ENCODE data around the gene PPM1G. TPM values are rescaled to one million over a fixed set of nuclear protein-coding genes. Genes with fewer than 3 reads are reported as not detected.

Gene PPM1G
- total RNA-seq, 4 donors from 2014 or later, result 37.4 to 54.1 (median 49.3) TPM

DNA sequence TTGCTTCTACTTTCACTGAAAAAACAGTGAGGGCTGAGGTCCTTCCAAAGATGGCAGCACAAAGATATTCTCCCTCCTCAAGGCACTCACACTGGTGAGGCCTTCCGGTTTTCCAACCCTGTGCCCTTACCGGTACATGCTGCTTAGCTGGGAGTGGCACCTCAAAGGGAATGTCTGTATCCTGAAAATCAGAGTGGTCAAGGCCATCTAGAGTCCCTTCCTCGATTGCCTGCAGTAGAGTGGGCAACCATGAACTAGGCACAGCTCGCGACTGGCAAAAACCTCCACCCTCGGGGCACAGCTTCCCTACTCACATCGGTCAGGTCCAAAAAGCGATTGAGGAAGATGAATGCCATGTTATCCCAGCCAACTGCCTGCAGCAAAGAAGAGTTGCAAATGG is 36.2 kb upstream of the PPM1G start:
- Histone ChIP-seq H3K27ac (peak overlapping the region; percentile 61), H3K4me3 (no peak overlapping the region), H3K27me3 (no peaks in the 10 kb centered on the region), H3K4me1 (peaks cover 24% of the 10 kb centered on the region), H3K9me3 (no peaks in the 10 kb centered on the region), H3K36me3 (peaks cover 48% of the 10 kb centered on the region)
- peak in 1 of 2 donors; percentile 63 for DNase-seq (ENCODE audit: low spot score in 2 of 2)
- 45% methylated on average over 8 of the region's 8 CpGs for WGBS
- TF ChIP-seq EP300 (IDR thresholded peaks at IDR 0.05) (no peak), POLR2AphosphoS5 (IDR thresholded peaks at IDR 0.05) (no peak), POLR2A (IDR thresholded peaks at IDR 0.05) (no peak)
- TF ChIP-seq, protein P1, sequence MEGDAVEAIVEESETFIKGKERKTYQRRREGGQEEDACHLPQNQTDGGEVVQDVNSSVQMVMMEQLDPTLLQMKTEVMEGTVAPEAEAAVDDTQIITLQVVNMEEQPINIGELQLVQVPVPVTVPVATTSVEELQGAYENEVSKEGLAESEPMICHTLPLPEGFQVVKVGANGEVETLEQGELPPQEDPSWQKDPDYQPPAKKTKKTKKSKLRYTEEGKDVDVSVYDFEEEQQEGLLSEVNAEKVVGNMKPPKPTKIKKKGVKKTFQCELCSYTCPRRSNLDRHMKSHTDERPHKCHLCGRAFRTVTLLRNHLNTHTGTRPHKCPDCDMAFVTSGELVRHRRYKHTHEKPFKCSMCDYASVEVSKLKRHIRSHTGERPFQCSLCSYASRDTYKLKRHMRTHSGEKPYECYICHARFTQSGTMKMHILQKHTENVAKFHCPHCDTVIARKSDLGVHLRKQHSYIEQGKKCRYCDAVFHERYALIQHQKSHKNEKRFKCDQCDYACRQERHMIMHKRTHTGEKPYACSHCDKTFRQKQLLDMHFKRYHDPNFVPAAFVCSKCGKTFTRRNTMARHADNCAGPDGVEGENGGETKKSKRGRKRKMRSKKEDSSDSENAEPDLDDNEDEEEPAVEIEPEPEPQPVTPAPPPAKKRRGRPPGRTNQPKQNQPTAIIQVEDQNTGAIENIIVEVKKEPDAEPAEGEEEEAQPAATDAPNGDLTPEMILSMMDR (IDR thresholded peaks at IDR 0.05), result no peak

DNA sequence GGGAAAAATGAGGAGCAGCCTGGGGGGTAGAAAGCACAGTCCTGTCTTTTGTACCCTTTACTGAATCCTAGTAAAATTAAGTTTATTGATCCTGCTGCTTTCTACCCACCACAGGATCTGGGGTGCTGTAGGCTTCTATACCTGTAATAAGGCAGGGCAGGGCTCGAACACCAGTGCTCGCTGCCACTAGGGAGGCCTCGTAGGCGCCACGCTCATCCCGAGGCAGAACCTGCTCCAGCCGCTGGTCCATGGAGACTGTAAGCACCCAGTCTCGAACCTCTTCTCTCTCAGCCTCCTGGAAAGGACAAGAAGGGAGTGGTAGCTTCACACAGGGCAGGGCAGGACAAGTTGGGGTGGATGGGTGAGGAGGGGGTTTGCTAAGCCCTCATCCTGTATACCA is 35.8 kb upstream of the PPM1G start:
- no peaks in the 10 kb centered on the region for H3K9me3 ChIP-seq
- H3K4me1 ChIP-seq, result peaks cover 24% of the 10 kb centered on the region
- H3K27ac ChIP-seq, result peak overlapping the region; percentile 61
- no peaks in the 10 kb centered on the region for H3K27me3 ChIP-seq
- TF ChIP-seq, protein P1 (IDR thresholded peaks at IDR 0.05), result no peak
- TF ChIP-seq EP300 (IDR thresholded peaks at IDR 0.05) (no peak), POLR2A (IDR thresholded peaks at IDR 0.05) (no peak)
- no peak overlapping the region for H3K4me3 ChIP-seq
- whole genome bisulfite sequencing, result 86% methylated on average over 5 of the region's 8 CpGs
- peaks cover 48% of the 10 kb centered on the region for H3K36me3 ChIP-seq
- no peak for DNase-seq (ENCODE audit: low spot score in 2 of 2)

DNA sequence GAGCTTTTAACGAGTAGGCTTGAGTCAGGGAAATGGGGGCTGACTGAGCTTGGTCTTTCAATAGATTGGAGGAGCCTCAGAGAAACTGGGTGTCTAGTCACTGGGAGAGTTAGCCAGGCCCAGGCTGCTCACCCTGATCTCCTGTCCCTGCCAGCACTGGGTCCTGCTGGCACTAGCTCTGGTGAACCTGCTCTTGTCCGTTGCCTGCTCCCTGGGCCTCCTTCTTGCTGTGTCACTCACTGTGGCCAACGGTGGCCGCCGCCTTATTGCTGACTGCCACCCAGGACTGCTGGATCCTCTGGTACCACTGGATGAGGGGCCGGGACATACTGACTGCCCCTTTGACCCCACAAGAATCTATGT is 33.5 kb upstream of the PPM1G start:
- no peak for DNase-seq (ENCODE audit: low spot score in 2 of 2)
- peak overlapping the region; percentile 42 for H3K27ac ChIP-seq
- H3K4me1 ChIP-seq, result peaks cover 24% of the 10 kb centered on the region
- WGBS, result 73% methylated on average over 6 of the region's 6 CpGs
- no peak for TF ChIP-seq POLR2AphosphoS5 (IDR thresholded peaks at IDR 0.05)
- TF ChIP-seq, protein P1 (IDR thresholded peaks at IDR 0.05), result no peak
- TF ChIP-seq POLR2A (IDR thresholded peaks at IDR 0.05), result no peak
- no peak for TF ChIP-seq EP300 (IDR thresholded peaks at IDR 0.05)
- H3K27me3 ChIP-seq, result no peaks in the 10 kb centered on the region
- H3K36me3 ChIP-seq, result peaks cover 50% of the 10 kb centered on the region
- peak overlapping the region; percentile 50 for H3K4me3 ChIP-seq
- H3K9me3 ChIP-seq, result no peaks in the 10 kb centered on the region

DNA sequence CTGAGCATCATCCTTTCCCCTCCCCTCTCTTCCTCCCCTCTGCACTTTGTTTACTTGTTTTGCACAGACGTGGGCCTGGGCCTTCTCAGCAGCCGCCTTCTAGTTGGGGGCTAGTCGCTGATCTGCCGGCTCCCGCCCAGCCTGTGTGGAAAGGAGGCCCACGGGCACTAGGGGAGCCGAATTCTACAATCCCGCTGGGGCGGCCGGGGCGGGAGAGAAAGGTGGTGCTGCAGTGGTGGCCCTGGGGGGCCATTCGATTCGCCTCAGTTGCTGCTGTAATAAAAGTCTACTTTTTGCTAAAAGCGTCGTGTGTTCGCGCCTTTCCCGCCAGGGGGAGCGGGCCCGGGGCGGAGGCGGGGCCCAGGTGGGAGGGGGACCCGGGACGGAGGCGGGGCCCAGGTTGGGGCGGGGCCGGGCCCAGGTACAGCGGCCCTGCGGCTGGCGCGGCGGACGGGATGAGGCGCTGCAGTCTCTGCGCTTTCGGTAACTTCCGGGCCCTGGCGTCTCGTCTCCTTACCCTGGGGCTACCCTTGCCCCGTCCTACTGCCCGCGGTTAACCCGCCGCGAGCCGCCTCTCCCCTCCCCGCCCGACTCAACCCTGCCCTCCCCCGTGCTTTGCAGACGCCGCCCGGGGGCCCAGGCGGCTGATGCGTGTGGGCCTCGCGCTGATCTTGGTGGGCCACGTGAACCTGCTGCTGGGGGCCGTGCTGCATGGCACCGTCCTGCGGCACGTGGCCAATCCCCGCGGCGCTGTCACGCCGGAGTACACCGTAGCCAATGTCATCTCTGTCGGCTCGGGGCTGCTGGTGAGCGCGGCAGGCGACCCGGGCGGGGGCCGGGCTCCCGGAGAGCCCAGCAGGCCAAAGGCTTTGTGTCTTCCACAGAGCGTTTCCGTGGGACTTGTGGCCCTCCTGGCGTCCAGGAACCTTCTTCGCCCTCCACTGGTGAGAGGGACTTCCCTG is 32.8 kb upstream of the PPM1G start, which contains the start of gene KRTCAP3:
Gene KRTCAP3, plus strand, starts transcription at position 424 of the 962 bp plus-strand sequence. Its CDS starts 32 bp downstream, at position 456.
- DNase-seq (ENCODE audit: low spot score in 2 of 2), result peak in 1 of 2 donors; percentile 64
- Histone ChIP-seq H3K4me1 (peaks cover 24% of the 10 kb centered on the region), H3K27ac (peak within 1 kb of the TSS; percentile 42), H3K9me3 (no peaks in the 10 kb centered on the region), H3K4me3 (peak within 1 kb of the TSS; percentile 50), H3K27me3 (no peaks in the 10 kb centered on the region), H3K36me3 (peaks cover 51% of the 10 kb centered on the region)
- TF ChIP-seq POLR2AphosphoS5 (IDR thresholded peaks at IDR 0.05), result no peak
- TF ChIP-seq, protein P1 (IDR thresholded peaks at IDR 0.05), result peak in 1 of 2 donors; percentile 29
- no peak for TF ChIP-seq POLR2A (IDR thresholded peaks at IDR 0.05)
- no peak for TF ChIP-seq EP300 (IDR thresholded peaks at IDR 0.05)
- WGBS, result 44% methylated on average over 28 of the region's 80 CpGs

DNA sequence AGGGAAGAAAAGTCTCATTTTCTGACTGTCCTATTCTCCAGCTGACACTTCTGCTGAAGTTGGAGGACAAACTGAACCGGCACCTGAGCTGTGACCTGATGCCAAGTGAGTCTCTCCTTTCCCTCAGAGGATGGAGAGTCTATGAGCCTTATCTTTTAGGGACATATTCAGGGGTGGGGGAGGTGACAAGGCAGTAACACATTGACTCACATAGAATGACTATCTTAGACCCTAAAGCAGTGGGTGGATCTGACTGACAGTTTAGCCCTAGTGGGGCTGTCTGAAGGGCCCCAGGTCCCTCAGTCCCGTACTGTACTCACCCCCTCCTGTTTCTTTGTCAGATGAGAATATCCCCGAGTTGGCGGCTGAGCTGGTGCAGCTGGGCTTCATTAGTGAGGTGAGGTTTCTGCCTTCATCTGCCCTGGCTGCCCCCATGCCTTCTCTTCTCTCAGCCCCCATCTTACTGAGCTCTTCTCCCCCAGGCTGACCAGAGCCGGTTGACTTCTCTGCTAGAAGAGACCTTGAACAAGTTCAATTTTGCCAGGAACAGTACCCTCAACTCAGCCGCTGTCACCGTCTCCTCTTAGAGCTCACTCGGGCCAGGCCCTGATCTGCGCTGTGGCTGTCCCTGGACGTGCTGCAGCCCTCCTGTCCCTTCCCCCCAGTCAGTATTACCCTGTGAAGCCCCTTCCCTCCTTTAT is 32.0 kb upstream of the PPM1G start:
- Histone ChIP-seq H3K9me3 (no peaks in the 10 kb centered on the region), H3K36me3 (peaks cover 59% of the 10 kb centered on the region), H3K27me3 (no peaks in the 10 kb centered on the region), H3K4me1 (peaks cover 24% of the 10 kb centered on the region), H3K27ac (no peak overlapping the region), H3K4me3 (no peak overlapping the region)
- no peak for DNase-seq (ENCODE audit: low spot score in 2 of 2)
- 80% methylated on average over 10 of the region's 10 CpGs for WGBS
- TF ChIP-seq POLR2AphosphoS5 (IDR thresholded peaks at IDR 0.05) (no peak), POLR2A (IDR thresholded peaks at IDR 0.05) (no peak), EP300 (IDR thresholded peaks at IDR 0.05) (no peak)
- TF ChIP-seq, protein P1 (IDR thresholded peaks at IDR 0.05), result no peak

All from suprapubic skin (tissue), 4 donors.